GM18909 (cell line): ENCODE results near the gene ITGB7.
A peak's percentile ranks its signal among the peaks of the same experiment; 100 is the strongest.

ENCODE experiments used
- ATAC-seq: cut with Tn5 transposase; IDR thresholded peaks from one replicate; pipeline ENCODE4 v1.9.1; 2021; ENCODE audit warnings: mild to moderate bottlenecking; ENCODE audit not compliant: unreplicated experiment, poor library complexity

The ITGB7 gene

DNA sequence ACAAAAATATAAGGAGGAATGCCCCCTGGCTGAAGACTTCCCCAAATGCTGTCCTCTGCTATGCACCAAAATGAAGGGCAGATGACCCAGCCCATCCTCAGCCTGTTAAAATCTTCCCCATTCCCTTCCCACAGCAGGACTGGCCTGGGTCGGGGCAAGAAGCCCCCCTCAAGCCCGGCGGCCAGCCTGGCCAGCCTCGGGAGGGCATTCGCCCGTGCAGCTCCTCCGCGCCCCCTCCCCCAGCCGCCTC is 24.5 kb upstream of the ITGB7 start:
- no peak for ATAC-seq

DNA sequence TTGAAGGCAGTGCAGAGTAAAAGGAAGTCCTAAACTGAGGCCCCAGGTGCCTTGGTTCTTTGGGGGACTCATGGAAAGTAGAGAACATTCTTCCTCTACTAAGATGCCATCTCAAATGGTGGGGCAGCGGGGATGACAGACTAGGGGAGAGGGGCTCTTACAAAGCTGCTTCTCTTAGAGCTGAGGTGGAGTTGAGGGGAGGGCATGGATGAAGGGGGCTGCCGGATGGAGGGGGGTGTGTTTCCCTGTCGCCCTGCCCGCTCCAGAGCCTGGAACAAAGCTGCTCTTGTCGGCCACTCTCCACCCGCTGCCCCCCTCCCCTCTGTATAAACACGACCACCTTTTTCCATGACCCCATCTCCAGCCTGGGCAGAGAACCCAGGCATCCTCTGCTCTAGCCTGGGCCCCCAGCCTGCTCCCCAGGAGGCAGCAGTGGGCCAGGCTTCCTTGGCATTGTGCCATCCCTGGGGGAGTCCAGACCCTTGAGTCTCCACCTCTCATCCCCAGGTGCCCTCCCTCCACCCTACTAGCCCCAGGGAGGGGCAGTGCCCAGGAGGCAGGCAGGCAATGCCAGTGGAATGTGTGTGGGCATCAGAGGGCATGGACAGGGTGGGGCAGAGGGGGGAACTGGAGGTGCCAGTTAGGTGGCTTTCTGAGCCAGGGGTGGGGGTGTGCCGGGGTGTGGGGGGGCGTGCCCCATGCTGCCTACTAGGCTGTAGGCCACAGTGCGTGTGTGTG is 23.2 kb upstream of the ITGB7 start:
- ATAC-seq = no peak

DNA sequence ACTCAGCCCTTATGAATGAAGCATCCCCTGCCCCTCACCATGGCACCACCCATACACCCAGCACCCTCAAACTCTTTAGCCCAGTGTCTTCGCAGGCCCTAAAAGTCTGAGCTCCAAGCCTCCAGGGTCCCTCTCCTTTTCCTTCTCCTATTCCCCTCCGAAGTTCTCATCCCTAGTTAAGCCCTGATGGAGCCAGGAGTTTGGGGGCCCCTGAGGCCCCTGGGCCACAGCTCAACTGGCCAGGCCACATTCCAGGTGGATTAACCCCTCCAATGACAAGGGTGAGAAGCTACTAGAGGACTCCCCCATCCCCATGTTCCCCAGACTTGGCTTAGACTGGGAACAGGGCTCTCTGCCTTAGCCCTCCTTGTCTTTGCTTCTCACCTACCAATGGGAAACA is 22.4 kb upstream of the ITGB7 start:
- no peak for ATAC-seq

DNA sequence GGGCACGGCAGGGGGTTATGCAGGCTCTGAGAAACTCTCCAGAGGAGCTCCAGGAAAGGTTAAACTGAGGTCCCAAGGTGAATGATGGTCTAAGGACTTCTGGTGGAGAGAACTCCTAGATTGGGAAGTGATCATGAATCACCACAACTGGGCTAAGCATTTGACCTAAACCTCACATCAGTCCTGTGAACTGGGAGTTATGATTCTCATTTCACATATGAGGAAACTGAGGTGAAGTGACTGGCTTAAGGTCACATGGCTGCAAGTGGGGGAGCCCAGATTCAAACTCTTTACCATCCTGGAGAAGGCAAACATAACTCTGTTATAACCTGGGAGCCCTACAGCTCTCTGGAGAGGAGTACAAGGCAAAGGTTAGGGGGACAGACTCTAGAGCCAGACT is 20.8 kb upstream of the ITGB7 start:
- ATAC-seq = no peak

DNA sequence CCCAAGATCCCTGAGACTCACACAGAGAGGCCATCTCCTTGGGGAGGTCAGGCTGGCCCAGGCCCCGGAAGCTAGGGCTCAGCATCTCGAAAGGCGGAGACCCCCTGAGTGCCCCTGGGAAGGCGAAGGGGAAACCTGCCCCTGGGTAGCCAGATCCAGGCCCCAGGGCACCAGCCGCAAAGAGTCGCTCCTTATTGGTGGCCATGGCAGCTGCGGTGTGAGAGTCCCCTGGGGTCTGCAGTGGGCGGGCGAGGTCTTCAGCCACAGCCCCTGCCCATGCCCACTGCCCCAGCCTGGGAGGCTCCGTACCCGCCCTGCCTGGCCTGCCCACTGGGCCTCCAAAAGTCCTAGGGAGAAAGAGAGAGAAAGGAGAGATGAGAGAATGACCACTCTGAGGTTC is 20.3 kb upstream of the ITGB7 start:
- no peak for ATAC-seq

DNA sequence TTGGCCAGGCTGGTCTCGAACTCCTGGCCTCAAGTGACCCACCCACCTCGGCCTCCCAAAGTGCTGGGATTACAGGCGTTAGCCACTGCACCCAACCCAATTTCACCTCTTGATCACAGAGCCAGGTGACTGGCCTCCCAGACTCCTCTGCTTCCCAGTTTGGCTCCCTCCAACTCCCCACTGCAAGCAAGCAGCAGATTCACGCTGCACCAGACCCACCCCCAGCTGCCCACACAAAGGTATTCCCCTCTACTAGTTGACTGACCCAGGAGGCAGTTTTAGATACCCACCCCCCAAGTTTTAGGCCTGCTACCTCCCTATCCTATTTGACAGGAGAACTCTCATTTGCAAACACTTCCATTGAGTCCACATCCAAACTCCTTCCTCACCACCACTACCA is 19.8 kb upstream of the ITGB7 start:
- ATAC-seq = no peak

DNA sequence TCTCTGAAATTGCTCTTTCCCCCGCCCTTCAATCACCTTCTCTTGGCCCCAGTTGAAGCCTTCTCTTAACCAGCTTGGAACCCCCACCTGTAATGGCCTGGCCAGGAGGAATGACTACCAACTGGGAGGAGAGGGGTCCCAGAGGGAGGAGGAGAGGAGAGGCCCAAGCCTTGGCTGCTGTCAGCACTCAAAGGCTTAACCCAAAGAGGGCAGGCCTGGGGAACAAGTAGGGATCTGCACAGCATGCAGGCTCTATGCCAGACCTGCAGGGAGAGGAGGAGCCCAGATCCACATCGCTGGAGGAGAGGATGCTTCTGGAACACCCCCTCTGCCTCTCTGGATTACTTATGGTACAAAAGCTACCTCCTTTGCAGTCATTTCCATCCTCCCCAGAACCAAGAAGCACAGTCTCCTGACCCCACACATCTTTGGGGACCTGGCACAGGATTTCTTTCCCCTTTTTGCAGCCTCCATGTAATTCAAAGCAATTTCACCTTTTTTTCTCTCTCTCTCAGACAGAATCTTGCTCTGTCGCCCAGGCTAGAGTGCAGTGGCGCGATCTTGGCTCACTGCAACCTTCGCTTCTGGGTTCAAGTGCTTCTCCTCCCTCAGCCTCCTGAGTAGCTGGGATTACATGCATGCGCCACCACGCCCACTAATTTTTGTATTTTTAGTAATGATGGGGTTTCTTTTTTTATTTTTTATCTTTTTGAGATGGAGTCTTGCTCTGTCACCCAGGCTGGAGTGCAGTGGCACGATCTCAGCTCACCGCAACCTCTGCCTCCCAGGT is 18.8 kb upstream of the ITGB7 start:
- no peak for ATAC-seq

DNA sequence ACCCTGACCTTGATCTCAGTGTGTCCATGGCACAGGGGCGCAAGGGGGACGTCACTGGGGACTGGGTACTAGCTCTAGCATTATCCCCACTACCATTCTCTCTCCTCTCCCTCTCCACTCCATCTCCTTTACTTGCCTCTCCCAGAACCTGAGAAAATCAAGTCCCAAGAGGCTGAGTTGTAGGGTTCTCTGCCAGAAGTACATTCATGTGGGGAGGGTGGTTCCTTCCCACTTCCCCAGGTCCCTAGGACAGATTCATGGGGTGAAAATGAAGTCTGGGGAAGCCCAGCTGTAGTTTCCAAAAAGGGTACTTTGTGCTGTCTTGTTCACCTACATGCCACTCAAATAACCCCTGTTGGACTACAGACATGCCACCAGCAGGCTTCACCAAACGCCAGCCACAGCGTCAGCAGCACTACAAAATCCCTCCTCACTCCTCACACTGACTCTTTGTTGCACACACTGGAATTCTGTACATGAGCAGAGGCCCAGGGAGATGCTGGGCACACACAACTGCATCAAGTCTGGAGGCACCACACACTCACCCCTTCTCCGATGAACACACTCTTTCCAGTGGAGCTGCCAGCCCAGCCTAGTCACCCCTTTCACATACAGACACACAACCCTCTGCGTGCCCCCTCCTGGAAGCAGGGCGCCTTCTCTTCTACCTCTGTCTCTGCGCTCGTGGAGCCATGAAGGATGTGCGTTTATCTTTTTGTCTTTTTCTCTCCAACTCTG is 18.0 kb upstream of the ITGB7 start:
- ATAC-seq = no peak

DNA sequence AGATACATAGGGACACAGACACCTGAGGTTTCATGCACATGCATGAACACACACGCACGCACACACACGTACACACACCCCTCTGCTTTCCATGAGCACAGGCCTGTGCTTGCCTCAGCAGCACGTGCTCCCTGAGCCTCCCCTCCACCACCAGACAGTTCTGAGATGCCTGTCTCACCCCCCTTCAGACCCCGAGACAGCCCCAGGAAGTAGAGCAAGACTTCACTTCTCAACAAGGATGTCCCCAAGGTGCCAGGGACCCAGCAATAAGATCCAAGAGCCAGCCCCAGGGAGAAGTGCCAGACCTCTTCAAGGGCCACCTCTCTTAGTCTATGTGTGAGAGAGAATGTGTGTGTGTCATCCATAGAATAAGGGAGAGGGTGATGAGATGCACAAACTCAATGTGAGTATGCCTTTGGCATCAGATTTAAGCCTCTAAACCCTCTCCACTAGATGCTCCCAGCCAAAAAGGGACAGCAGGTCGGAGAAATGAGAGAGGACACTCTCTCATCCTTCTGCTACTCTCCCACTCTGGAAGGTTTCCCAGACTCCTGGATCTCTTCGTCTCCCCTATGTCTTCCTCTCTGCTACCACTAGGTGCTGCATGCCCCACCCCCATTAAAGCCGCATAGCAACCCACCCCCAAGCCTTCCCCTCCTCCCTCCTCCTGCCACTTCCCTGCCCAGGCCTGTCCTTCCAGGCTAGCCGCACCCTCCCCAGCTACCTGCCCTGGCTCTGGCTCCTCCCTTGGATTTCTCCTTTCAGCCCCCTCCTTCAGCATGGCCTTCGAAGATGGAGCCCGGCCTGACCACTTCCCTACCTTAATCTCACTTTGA is 17.2 kb upstream of the ITGB7 start:
- no peak for ATAC-seq

DNA sequence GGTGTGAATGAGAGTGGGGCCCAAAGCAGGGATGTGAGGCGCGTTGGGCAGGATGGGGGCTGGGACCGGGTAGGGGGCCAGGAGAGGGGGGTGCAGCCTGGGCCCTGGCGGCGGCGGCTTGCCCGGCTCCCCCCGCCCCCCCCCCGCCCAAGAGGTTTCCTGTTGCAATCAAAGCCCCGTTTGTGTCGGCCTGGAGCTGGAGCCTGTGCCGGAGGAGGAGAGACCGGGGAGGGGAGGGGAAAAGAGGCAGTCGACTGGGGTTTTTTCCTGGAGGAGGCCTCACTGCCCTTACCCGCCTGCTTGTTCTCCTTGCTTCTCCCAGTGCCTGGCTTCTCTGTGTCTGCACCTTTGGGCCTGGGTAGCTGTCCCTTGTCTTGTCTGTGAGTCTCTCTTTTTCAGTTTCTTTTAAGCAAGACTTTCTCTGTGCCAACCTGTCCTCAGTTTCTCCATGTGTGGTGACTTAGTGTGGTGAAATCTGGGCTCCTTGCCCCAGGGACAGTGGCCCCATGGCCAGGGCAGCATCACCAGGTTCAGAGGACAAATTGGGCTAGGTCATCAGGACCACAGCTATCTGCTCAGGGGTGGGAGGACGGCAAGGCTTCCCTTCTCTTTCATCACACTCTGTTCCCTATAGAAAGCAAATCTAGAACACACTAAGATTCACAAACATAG is 16.5 kb upstream of the ITGB7 start:
- ATAC-seq = no peak

DNA sequence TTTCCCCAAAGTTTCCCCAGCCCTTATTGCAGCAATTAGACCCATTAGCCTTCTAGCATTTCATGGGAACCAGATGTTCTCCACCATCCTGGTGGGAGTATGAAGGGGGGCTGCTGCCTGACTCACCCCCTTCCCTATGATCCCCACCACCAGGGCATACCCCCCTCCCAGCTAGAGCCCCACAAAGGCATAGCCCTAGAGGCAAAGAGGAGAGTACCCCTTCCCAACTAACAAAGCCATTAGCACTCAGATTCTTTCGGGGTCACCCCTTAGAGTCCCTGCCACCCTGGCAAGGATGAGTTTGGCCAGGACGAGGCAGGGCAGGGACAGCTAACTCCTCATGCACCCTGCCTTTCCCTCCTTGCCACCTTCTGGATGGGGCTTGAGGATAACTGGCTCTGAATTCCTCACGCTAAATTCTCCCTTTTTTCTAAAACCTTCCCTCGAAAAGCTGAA is 15.8 kb upstream of the ITGB7 start:
- no peak for ATAC-seq

DNA sequence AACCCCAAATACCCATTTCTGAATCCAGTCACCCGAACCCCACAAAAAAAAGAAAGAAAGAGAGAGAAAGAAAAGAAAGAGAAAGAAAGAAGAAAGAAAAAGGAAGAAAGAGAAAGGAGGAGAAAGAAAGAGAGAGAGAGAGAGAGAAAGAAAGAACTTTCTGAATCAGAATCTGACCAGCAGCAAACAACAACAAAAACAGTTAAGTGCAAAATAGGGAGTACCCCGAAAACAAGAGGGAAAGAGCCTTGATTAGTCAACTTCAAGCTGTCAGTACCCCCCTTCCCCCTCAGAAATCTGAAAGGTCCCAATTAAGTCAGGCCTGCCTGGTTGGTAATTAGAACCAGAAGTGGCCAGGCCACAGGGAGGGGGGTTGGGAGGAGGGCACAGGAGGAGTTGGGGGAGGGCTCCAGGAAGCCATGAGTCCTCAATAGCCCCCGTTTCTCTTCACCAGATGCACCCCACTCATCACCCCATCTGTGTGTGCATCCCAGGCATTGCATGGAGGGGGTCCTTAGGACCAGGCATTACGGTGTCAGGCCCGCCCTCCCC is 15.2 kb upstream of the ITGB7 start:
- no peak for ATAC-seq

DNA sequence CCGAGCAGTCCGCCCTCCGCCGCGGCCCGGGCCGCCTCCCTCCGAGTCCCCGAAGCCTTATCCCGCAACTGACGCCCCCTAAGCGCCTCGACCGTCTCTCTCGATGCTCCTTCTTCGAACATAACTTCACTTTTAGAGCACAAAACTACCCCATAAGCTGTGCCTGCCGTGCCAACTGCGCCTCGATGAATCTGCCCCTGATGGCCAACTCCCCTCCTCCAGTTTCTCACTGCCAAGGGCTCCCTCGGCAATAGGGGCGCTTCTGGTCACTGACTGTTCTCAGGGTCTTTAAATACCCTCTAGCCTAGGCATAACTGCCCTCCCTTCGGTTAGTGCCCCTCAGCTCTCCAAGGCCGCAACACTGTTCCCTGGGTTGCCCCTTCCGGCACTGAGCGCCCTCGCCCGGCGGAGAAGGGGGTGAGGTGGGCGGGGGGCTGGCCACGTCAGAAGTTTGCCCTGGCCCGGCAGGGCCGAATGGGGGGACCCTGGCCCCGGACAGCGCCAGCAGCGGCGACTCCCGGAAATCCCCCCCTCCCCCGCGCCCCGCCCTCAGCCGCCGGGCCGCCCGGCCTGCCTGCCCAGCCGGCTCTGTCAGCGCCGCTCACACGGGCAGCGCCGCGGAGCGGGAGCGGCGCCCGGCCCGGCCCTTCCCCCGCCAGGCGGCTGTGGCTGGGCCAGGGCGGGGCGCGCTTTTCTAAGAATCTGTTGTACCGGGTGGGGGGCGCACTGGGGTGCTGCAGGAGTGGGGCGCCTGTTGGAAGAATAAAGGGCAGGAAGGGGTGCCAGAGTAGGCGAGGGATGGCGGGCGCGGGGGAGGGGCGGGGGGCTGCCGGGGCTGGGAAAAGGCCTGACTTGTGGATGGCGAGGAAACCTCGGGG is 14.4 kb upstream of the ITGB7 start:
- ATAC-seq = peak; percentile 26

DNA sequence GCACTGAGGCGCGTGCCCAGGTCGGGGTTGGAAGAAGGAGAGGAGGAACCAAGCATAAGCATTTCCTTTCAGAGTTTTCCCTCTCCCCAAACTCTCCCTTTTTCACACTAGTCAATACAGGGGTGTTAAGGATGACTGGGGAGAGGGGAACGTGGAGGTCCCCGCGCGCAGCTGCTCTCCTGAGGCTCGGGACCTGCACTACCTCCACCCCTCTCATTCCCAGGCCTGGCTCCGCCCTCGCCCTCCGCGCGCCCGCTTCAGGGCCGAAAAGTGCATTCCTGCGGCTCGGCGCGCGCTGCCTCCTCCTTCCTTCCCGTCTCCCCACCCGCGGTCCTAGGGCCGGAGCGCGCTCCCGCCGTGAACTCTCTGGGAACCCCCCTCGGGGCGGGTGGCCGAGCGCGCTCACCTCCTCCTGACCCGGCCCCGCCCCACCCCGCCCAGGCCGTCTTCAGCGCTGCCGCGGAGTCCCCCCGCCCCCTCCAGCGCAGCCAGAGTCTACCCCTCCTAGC is 13.7 kb upstream of the ITGB7 start:
- ATAC-seq = peak; percentile 50

DNA sequence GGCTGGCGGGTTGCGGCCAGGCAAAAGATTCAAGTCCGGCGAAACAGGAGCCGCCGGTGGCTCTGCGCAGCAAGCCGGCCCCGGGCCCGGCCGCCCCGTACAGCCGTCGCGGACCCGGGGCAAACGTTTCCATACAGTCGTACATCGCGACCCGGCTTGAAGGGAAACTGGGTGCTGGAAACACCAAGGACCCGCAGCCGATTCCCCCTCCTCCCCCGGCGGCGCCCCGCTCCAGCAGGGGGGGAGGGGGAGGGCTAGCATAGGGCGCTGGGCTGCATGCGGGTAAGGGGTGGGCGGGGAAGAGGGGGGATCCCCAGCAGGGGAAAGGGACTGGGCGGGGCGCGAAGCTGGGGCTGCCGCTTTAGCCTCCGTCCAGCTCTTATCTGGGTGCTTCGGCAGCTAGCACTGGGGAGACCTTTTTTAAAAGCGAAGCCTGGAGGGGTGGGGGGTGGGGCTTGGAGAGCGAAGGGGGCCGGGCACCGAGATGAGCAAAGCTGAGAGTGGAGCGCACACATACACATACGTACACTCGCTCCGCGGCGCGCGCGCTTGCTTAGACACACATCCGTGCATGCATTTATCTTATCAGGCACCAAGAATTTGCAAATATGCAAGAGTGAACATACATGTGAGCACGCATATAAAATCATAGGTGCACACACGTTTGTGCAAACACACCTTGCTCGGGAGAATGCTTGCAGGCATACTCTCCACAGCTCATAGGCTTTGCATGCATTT is 13.1 kb upstream of the ITGB7 start:
- peak; percentile 31 for ATAC-seq

DNA sequence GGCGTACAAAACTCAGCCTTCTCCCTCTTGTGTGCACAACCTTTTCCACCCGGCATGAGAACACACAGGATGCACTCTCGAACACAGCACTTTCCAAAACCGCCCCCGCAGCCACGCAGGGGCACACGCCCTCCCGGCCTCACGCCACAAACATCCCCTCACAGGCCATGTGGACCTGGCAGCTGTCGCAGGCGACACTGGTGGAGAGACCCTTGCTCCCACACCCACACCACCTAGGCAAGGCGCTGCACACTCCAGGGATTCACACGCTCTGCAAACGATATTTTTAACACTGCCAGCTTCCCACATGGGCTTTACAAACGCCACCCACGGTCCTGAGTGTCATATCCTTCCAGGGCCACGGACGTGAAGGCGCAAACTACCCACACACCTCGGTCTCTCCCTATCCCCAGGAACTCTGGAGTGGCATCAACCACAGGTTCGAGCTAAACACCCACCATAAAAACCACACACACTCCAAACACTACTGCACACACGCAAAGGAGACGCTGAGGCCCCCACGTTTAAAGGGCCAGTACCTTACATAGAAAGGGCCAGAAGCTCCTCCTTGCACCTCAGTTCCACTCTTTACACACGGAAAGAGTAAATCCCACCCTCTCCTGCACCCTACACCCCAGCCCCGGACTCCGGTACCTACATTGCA is 12.4 kb upstream of the ITGB7 start:
- peak; percentile 16 for ATAC-seq

DNA sequence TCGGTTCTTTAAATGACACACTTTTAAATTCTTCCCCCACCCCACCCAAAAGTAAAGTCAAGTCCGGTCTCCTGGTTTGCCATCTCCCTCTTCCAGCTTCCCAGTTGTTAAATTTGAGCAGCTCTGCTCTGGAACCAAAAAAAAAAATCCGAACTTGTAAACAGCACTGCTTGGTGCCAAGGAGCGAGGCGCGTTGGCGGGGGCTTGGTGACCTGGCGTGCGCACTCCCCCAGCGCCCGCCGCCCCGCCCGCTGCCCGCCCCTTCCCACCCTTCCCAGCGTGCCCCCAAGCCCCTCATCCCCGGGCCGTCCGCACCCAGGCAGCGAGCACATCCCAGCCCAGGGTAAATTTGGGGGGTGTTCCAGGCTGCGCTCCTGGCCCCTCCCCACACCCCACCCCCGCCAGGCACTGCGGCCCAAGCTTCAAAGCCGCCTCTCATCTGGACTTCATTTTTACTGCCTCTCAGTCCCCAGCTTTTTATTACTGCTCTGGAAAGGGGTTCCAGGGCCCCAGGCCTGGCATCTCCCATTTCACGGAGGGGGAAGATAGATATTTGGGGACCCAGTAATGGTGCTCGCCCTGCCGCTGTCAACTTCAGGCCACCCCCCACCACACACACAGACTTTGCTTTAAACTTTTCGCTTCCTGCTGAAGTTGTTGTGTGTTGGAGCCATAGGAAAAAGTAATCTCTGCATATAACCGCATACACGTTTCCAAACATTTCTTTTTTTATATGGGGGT is 11.7 kb upstream of the ITGB7 start:
- no peak for ATAC-seq
